Endothelial cell of umbilical vein (primary cell): ENCODE data around the gene ABLIM2. TPM values are rescaled to one million over a fixed set of nuclear protein-coding genes. Genes with fewer than 3 reads are reported as not detected.

ENCODE experiments used
- BruUV-seq: library from RNA; stranded (reverse); fragments of 400-500 nt; replicated peaks from 2 replicates; lab custom pipeline; 2021; lab: Mats Ljungman, UMichigan
- CTCF ChIA-PET: fragments of 300-600, 350-600 bp; sonication (Branson Sonifier 250); formaldehyde crosslinking; loops from one replicate; lab custom pipeline; 2021; ENCODE audit warnings: antibody characterized with exemption, inconsistent platforms; lab: Charles Lee
- POLR2A ChIA-PET: fragments of 300-600, 350-600 bp; sonication (Branson Sonifier 250); formaldehyde crosslinking; loops from one replicate; lab custom pipeline; 2021; ENCODE audit warnings: antibody characterized with exemption, inconsistent platforms; lab: Charles Lee
- DNase-seq: peaks from one replicate; pipeline ENCODE4 v3.0.0-alpha.2; 2011; ENCODE audit warnings: low read depth, low spot score
- FAIRE-seq: peaks from 2 replicates; lab custom pipeline; 2011; peaks lifted over from hg19 to GRCh38; lab: Jason Lieb, UNC
- H2AFZ ChIP-seq: 2 replicates; pipeline ENCODE4 v1.6.0; 2012; ENCODE audit warnings: low read depth, low read length, control low read depth, inconsistent platforms
- H3K27ac ChIP-seq: 2 replicates; pipeline ENCODE4 v1.5.1; 2011; ENCODE audit warnings: low read depth, mild to moderate bottlenecking, control low read depth, low read length, moderate library complexity; ENCODE audit not compliant: insufficient read depth
- H3K27me3 ChIP-seq, 2 experiments: 2 replicates each; pipeline versions ENCODE4 v1.6.0 to v1.6.1; 2011; ENCODE audit warnings: low read length in 2 of 2, mixed read lengths in 1 of 2; ENCODE audit not compliant: control insufficient read depth in 2 of 2, insufficient read depth in 2 of 2
- H3K36me3 ChIP-seq, 2 experiments: 2 replicates in 1 of 2; 3 replicates in 1 of 2; pipeline ENCODE4 v1.5.1; 2011; ENCODE audit warnings: low read length in 2 of 2, mild to moderate bottlenecking in 1 of 2, moderate library complexity in 1 of 2; ENCODE audit not compliant: control insufficient read depth in 2 of 2, insufficient read depth in 2 of 2; ENCODE audit errors: extremely low read depth in 1 of 2
- H3K4me1 ChIP-seq: 3 replicates; pipeline ENCODE4 v1.5.1; 2011; ENCODE audit warnings: mild to moderate bottlenecking, low read length; ENCODE audit not compliant: control insufficient read depth, insufficient read depth; ENCODE audit errors: extremely low read depth
- H3K4me2 ChIP-seq: 2 replicates; pipeline ENCODE4 v1.6.1; 2011; ENCODE audit warnings: low read length, control low read depth, mixed read lengths; ENCODE audit not compliant: insufficient read depth
- H3K4me3 ChIP-seq, 3 experiments: fragments of 200-600 bp in 1 of 3; sonication (generic), shearing (Covaris generic) in 1 of 3; replicated peaks in 1 of 3; 2 replicates each; pipeline ENCODE4 v1.5.1; 2011 to 2016; ENCODE audit warnings: control low read depth in 3 of 3, low read length in 3 of 3, mild to moderate bottlenecking in 2 of 3, inconsistent platforms in 1 of 3, low read depth in 1 of 3, moderate library complexity in 1 of 3; ENCODE audit not compliant: insufficient read depth in 1 of 3
- H3K79me2 ChIP-seq: 2 replicates; pipeline ENCODE4 v1.6.0; 2012; ENCODE audit warnings: low read length, inconsistent platforms; ENCODE audit not compliant: control insufficient read depth, insufficient read depth
- H3K9ac ChIP-seq: replicated peaks from 2 replicates; pipeline ENCODE3; 2011; ENCODE audit warnings: low read length, control low read depth; ENCODE audit not compliant: insufficient read depth; ENCODE audit errors: extremely low read depth
- H3K9me1 ChIP-seq: replicated peaks from 3 replicates; pipeline ENCODE4 v1.6.0; 2011; ENCODE audit warnings: mild to moderate bottlenecking, low read length; ENCODE audit not compliant: control insufficient read depth, insufficient read depth; ENCODE audit errors: extremely low read depth
- H3K9me3 ChIP-seq: replicated peaks from 2 replicates; pipeline ENCODE4 v1.5.1; 2012; ENCODE audit warnings: low read length, inconsistent platforms; ENCODE audit not compliant: control insufficient read depth, insufficient read depth
- H4K20me1 ChIP-seq: replicated peaks from 2 replicates; pipeline ENCODE3; 2011; ENCODE audit warnings: mild to moderate bottlenecking, low read length; ENCODE audit not compliant: control insufficient read depth, insufficient read depth; ENCODE audit errors: extremely low read depth
- EZH2 ChIP-seq: IDR thresholded peaks from 2 replicates; pipeline ENCODE4 v1.6.1; 2012; ENCODE audit warnings: borderline replicate concordance, low read depth, mild to moderate bottlenecking, moderate library complexity, low read length, inconsistent platforms; ENCODE audit not compliant: severe bottlenecking
- FOS ChIP-seq: IDR thresholded peaks from 2 replicates; pipeline ENCODE4 v1.6.1; 2011; ENCODE audit warnings: mild to moderate bottlenecking, low read length, moderate library complexity, borderline replicate concordance; ENCODE audit not compliant: insufficient read depth
- GATA2 ChIP-seq: IDR thresholded peaks from 2 replicates; pipeline ENCODE4 v1.7.0; 2011; ENCODE audit warnings: low read depth, mild to moderate bottlenecking, moderate library complexity, mixed read lengths, low read length; ENCODE audit not compliant: insufficient read length, insufficient read depth
- JUN ChIP-seq: IDR thresholded peaks from 2 replicates; pipeline ENCODE4 v1.6.1; 2011; ENCODE audit warnings: borderline replicate concordance, low read depth; ENCODE audit not compliant: insufficient read length, insufficient read depth
- MYC ChIP-seq: IDR thresholded peaks from one replicate; pipeline ENCODE4 v1.6.1; 2011; ENCODE audit warnings: mild to moderate bottlenecking, low read depth, low read length
- POLR2A ChIP-seq: IDR thresholded peaks from 2 replicates; pipeline ENCODE4 v1.6.1; 2012; ENCODE audit warnings: low read depth, mild to moderate bottlenecking, control low read depth, low read length
- POLR2AphosphoS5 ChIP-seq: IDR thresholded peaks from 2 replicates; pipeline ENCODE4 v1.6.1; 2012; ENCODE audit warnings: low read depth, mild to moderate bottlenecking, control low read depth, low read length, moderate library complexity; ENCODE audit not compliant: insufficient read depth
- dilution Hi-C: fragments of 300-500 bp; cut with MboI; formaldehyde crosslinking; loops from one replicate; pipeline ENCODE4 v1.15.0; 2019; ENCODE audit warnings: low sequenced_read_pairs; ENCODE audit not compliant: extremely low pct_ligation_motif_present
- intact Hi-C: fragments of 100-400 bp; cut with micrococcal nuclease; formaldehyde crosslinking; loops from one replicate; pipeline ENCODE4 v1.10.0; 2022
- polyA plus RNA-seq, 4 experiments: library from polyadenylated mRNA; depleted of rRNA in 3 of 4; stranded (reverse) in 3 of 4; unstranded in 1 of 4; fragments of >200 nt; gene quantifications; 2 replicates each; pipeline versions ENCODE4 v1.2.1 to v1.2.3, GENCODE V29; 2011 to 2012; ENCODE audit warnings: missing spikeins in 1 of 4
- total RNA-seq: library from RNA; stranded (reverse); gene quantifications from 2 replicates; pipeline ENCODE4 v1.2.3, GENCODE V29; 2021
- TF ChIP-seq, protein P1 (sequence below), 2 donors: IDR thresholded peaks; 1 replicate in 1 of 2; 2 replicates in 1 of 2; pipeline ENCODE4 v1.5.1; 2011; ENCODE audit warnings: low read length in 2 of 2, mild to moderate bottlenecking in 2 of 2, moderate library complexity in 2 of 2, control low read depth in 1 of 2, inconsistent platforms in 1 of 2, low read depth in 1 of 2; ENCODE audit not compliant: insufficient read depth in 1 of 2; ENCODE audit errors: extremely low read depth in 1 of 2
- TF ChIP-seq, protein P2 (sequence below): IDR thresholded peaks from 2 replicates; pipeline ENCODE4 v1.6.1; 2011; ENCODE audit not compliant: insufficient read depth, insufficient read length

The ABLIM2 gene
- total and polyA plus RNA-seq, 2 donors (not counting 3 experiments of a cell fraction or from before 2014, with no cell fraction given) = 0.28 to 0.66 TPM

DNA sequence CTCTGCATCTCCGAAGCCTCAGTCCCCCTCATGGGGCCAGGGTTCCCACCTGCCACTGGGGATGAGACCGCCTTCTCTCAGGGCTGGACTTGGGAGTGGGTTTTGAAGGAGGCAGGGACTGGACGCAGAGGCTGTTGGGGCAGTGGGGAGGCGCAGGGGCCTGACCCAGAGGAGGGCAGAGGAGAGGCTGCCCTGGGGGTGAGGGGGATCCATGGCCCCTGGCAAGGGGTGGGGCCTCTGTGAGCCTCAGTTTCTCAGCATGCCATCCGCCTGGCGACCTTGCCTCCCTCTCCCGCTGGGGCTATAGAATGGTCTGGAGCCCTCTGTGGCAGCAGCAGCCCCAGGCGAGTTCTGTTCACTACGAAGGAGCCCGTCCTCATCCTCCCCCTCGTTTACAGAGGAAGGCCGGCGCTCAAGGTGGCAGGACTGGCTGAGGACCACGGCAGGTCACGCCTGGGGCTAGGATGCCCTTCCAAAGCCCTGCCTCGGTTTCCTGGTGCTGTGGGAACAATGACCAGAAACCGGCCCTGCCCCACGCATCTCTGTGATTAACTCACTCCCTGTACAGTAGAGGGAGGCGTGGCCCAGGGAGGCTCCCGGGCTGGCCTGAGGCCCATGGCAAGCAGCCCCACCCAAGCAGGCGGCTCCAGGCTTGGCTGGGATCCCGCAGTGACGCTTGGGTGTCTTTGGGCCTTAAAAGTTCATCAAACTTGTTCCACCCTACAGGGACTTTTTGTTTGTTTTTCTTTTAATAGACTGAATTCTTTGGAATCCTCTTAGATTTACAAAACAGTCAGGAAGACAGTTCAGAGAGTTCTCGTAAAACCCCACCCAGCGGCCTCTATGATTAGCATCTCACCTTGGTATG is 24.5 kb upstream of the ABLIM2 start:
- Histone ChIP-seq H4K20me1 (no peaks in the 10 kb centered on the region), H3K4me3 (no peak overlapping the region), H3K4me2 (peak overlapping the region; percentile 2), H2AFZ (peak overlapping the region; percentile 67), H3K4me1 (peaks cover 20% of the 10 kb centered on the region), H3K9ac (no peak overlapping the region), H3K36me3 (no peaks in the 10 kb centered on the region), H3K9me1 (no peaks in the 10 kb centered on the region), H3K79me2 (no peaks in the 10 kb centered on the region), H3K27ac (peak overlapping the region; percentile 1), H3K9me3 (no peaks in the 10 kb centered on the region), H3K27me3 (no peaks in the 10 kb centered on the region)
- DNase-seq = peak; percentile 76
- intact Hi-C loops = loop anchor here (1.0 kb wide), 2 partner anchors 8 to 16 kb away; partner anchors contain the start of gene SH3TC1
- dilution Hi-C loops = no loop called here
- POLR2A ChIA-PET = no interaction called here
- TF ChIP-seq, protein P1, sequence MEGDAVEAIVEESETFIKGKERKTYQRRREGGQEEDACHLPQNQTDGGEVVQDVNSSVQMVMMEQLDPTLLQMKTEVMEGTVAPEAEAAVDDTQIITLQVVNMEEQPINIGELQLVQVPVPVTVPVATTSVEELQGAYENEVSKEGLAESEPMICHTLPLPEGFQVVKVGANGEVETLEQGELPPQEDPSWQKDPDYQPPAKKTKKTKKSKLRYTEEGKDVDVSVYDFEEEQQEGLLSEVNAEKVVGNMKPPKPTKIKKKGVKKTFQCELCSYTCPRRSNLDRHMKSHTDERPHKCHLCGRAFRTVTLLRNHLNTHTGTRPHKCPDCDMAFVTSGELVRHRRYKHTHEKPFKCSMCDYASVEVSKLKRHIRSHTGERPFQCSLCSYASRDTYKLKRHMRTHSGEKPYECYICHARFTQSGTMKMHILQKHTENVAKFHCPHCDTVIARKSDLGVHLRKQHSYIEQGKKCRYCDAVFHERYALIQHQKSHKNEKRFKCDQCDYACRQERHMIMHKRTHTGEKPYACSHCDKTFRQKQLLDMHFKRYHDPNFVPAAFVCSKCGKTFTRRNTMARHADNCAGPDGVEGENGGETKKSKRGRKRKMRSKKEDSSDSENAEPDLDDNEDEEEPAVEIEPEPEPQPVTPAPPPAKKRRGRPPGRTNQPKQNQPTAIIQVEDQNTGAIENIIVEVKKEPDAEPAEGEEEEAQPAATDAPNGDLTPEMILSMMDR (IDR thresholded peaks at IDR 0.05; ENCODE audit: extremely low read depth in 1 of 2, insufficient read depth in 1 of 2, low read depth in 1 of 2, low read length in 2 of 2) = no peak
- peak; percentile 58 for TF ChIP-seq POLR2AphosphoS5
- FAIRE-seq = peak; percentile 95
- CTCF ChIA-PET = no interaction called here
- BruUV-seq = no TSS peak

DNA sequence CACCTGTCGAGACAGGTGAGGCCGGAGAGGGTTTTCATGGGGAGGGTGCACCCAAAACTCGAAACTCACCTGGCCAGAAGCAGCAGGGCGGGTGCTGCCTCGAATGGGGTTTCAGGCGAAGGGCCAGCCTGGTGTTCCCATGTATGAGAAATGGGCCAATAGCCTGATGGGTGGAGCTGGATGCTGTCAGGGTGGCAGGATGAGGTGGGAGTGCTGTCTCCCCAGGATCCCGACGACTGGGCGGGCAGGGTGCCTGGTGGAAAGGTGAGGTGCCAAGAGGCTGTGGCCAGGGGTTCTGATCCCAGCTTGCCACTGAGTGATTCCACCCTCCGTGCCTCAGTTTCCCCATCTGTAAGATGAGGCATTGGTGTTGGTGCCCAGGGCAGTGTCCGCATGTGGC is 23.7 kb upstream of the ABLIM2 start:
- ChIA-PET CTCF (interaction anchor here (1.0 kb wide), 1 partner anchor 228 kb away, joined by 3 read pairs; no protein-coding TSS in a partner anchor), POLR2A (no interaction called here)
- Histone ChIP-seq H3K27me3 (no peaks in the 10 kb centered on the region), H3K9me1 (no peaks in the 10 kb centered on the region), H3K27ac (no peak overlapping the region), H3K36me3 (no peaks in the 10 kb centered on the region), H3K79me2 (no peaks in the 10 kb centered on the region), H3K4me2 (no peak overlapping the region), H3K4me3 (no peak overlapping the region), H3K4me1 (peaks cover 15% of the 10 kb centered on the region), H3K9me3 (no peaks in the 10 kb centered on the region), H2AFZ (no peak overlapping the region), H4K20me1 (no peaks in the 10 kb centered on the region), H3K9ac (no peak overlapping the region)
- dilution Hi-C loops (no loop called here), intact Hi-C loops (no loop called here)
- no TSS peak for BruUV-seq
- no peak for FAIRE-seq
- no peak for TF ChIP-seq POLR2A
- TF ChIP-seq POLR2AphosphoS5 = no peak
- TF ChIP-seq, protein P1 (IDR thresholded peaks at IDR 0.05; ENCODE audit: extremely low read depth in 1 of 2, insufficient read depth in 1 of 2, low read depth in 1 of 2, low read length in 2 of 2) = no peak
- TF ChIP-seq, protein P2, sequence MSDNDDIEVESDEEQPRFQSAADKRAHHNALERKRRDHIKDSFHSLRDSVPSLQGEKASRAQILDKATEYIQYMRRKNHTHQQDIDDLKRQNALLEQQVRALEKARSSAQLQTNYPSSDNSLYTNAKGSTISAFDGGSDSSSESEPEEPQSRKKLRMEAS = no peak
- TF ChIP-seq FOS = no peak
- TF ChIP-seq JUN = no peak
- no peak for TF ChIP-seq GATA2
- no peak for TF ChIP-seq MYC
- no peak for TF ChIP-seq EZH2
- no peak for DNase-seq
